ENCODE data around the gene DENND6A. TPM values are rescaled to one million over a fixed set of nuclear protein-coding genes. Genes with fewer than 3 reads are reported as not detected.

DENND6A gene
- total RNA-seq, 1 experiment from 2014 or later = 22.3 TPM

DNA sequence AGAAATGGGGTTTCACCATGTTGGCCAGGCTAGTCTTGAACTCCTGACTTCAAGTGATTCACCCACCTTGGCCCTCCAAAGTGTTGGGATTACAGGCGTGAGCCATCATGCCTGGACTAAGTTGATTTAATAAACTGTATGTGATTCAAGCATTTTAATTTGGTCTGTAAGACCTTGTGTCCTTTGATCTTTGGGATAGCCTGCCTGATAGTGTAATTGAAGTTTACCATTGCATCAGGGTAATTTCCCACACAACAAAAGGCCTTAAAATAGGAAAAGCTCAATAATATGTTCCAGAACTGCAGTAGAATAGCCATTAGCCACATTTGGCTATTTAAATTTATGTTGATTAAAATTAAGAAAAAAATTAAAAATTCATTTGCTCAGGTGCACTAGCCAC lies 25.2 kb upstream of the DENND6A start:
- Mint-ChIP-seq H3K36me3 (ENCODE audit: insufficient read depth, unreplicated experiment) (no peaks in the 10 kb centered on the region), H3K9me3 (ENCODE audit: unreplicated experiment) (no peaks in the 10 kb centered on the region), H3K4me3 (ENCODE audit: unreplicated experiment) (no peak overlapping the region), H3K27ac (ENCODE audit: low read depth, unreplicated experiment) (no peak overlapping the region), H3K27me3 (ENCODE audit: insufficient read depth, unreplicated experiment) (no peaks in the 10 kb centered on the region), H3K4me1 (ENCODE audit: insufficient read depth, unreplicated experiment) (no peaks in the 10 kb centered on the region)
- no TSS peak for BruUV-seq (replicated peaks)
- intact Hi-C loops (cut with micrococcal nuclease) = no loop called here
- CTCF ChIA-PET = no interaction called here
- no peak for TF ChIP-seq CTCF (IDR thresholded peaks at IDR 0.05; ENCODE audit: unreplicated experiment)
- POLR2A ChIA-PET = no interaction called here
- no peak for DNase-seq (ENCODE audit: unreplicated experiment)

DNA sequence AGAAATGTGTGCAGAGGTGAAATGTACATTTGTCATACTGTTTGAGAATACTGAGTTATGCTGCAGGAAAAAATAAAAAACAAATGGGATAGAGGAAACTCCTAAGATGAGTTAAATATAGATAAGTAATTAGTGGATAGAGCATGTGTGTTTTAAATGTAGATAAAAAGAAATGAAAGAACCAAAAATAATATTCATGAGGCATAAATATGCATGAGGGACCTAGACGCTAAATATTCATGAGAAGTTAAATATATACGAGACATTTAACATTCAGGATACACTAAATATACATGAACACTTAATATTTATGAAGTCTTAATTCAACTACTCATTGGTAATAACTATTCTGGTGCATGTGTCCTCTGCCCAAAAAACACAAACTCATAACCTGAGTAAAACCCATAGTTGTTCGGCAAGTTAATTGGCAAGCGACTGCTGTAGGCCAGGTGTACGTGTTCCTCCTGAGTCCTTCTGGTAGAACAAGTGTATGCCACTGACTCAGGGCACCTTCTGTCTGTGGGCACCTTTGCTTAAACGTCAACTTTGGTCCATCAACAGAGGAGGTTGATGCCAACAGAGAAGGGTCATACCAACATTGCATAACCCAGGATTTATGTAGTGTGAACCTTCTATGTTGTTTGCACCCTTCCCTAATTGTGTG lies 24.5 kb upstream of the DENND6A start:
- Mint-ChIP-seq H3K4me1 (ENCODE audit: insufficient read depth, unreplicated experiment) (no peaks in the 10 kb centered on the region), H3K27ac (ENCODE audit: low read depth, unreplicated experiment) (no peak overlapping the region), H3K27me3 (ENCODE audit: insufficient read depth, unreplicated experiment) (no peaks in the 10 kb centered on the region), H3K9me3 (ENCODE audit: unreplicated experiment) (no peaks in the 10 kb centered on the region), H3K4me3 (ENCODE audit: unreplicated experiment) (no peak overlapping the region), H3K36me3 (ENCODE audit: insufficient read depth, unreplicated experiment) (no peaks in the 10 kb centered on the region)
- ChIA-PET CTCF (no interaction called here), POLR2A (no interaction called here)
- no peak for DNase-seq (ENCODE audit: unreplicated experiment)
- BruUV-seq (replicated peaks) = no TSS peak
- intact Hi-C loops (cut with micrococcal nuclease) = no loop called here
- TF ChIP-seq CTCF (IDR thresholded peaks at IDR 0.05; ENCODE audit: unreplicated experiment) = no peak

- intact Hi-C loops (cut with micrococcal nuclease) = no loop called here
- CTCF ChIA-PET = interaction anchor here (0.7 kb wide), 2 partner anchors 12 to 14 kb away, joined by 3 to 5 read pairs; no protein-coding TSS in a partner anchor
- H3K36me3 Mint-ChIP-seq (ENCODE audit: insufficient read depth, unreplicated experiment) = no peaks in the 10 kb centered on the region
Measured at GRCh38 chr3:57715686-57716085, 22.8 kb upstream of the DENND6A start.

GRCh38 chr3:57709559-57709958 lies 16.7 kb upstream of the DENND6A start:
- peaks cover 4% of the 10 kb centered on the region for H3K9me3 Mint-ChIP-seq (ENCODE audit: unreplicated experiment)
- no TSS peak for BruUV-seq (replicated peaks)
- intact Hi-C loops (cut with micrococcal nuclease) = no loop called here
- peak overlapping the region; percentile 50 for H3K27ac Mint-ChIP-seq (ENCODE audit: low read depth, unreplicated experiment)
- peaks cover 13% of the 10 kb centered on the region for H3K4me1 Mint-ChIP-seq (ENCODE audit: insufficient read depth, unreplicated experiment)
- POLR2A ChIA-PET = interaction anchor here (0.8 to 2.4 kb wide), 7 partner anchors 17 to 153 kb away, joined by 3 to 13 read pairs (median 4); partner anchors contain the start of genes ARF4, DENND6A, PDE12 and SLMAP
- peaks cover 6% of the 10 kb centered on the region for H3K36me3 Mint-ChIP-seq (ENCODE audit: insufficient read depth, unreplicated experiment)
- no peak overlapping the region for H3K4me3 Mint-ChIP-seq (ENCODE audit: unreplicated experiment)
- H3K27me3 Mint-ChIP-seq (ENCODE audit: insufficient read depth, unreplicated experiment) = no peaks in the 10 kb centered on the region
- no peak for TF ChIP-seq CTCF (IDR thresholded peaks at IDR 0.05; ENCODE audit: unreplicated experiment)
- CTCF ChIA-PET = interaction anchor here (0.7 to 2.4 kb wide), 3 partner anchors 64 to 117 kb away, joined by 3 to 7 read pairs (median 6); no protein-coding TSS in a partner anchor
- peak; percentile 41 for DNase-seq (ENCODE audit: unreplicated experiment)

More at GRCh38 chr3:57715686-57716085, 22.8 kb upstream of the DENND6A start:
- no peak overlapping the region for H3K4me3 Mint-ChIP-seq (ENCODE audit: unreplicated experiment)
- no peak for TF ChIP-seq CTCF (IDR thresholded peaks at IDR 0.05; ENCODE audit: unreplicated experiment)
- no peaks in the 10 kb centered on the region for H3K4me1 Mint-ChIP-seq (ENCODE audit: insufficient read depth, unreplicated experiment)
- POLR2A ChIA-PET = no interaction called here
- H3K27me3 Mint-ChIP-seq (ENCODE audit: insufficient read depth, unreplicated experiment) = no peaks in the 10 kb centered on the region
- peaks cover under 1% of the 10 kb centered on the region for H3K9me3 Mint-ChIP-seq (ENCODE audit: unreplicated experiment)
- no TSS peak for BruUV-seq (replicated peaks)
- DNase-seq (ENCODE audit: unreplicated experiment) = no peak
- no peak overlapping the region for H3K27ac Mint-ChIP-seq (ENCODE audit: low read depth, unreplicated experiment)

Data from MCF 10A (cell line).